Duodenal mucosa (tissue), 2 donors: ENCODE results near the gene KRTAP10-11.
"Not testable (repeated sequence)": the region's sequence is repeated elsewhere in the genome, so short reads cannot be mapped to it uniquely, and the experiment has no call there.

Experiments used
- H3K27ac ChIP-seq: one replicate; pipeline ENCODE4 v1.7.0; 2013; ENCODE audit warnings: low read depth, low read length
- H3K27me3 ChIP-seq, 2 donors: one replicate each; pipeline ENCODE4 v1.7.0; 2013; ENCODE audit warnings: low read length in 2 of 2, control low read depth in 1 of 2; ENCODE audit not compliant: insufficient read depth in 2 of 2, control insufficient read depth in 1 of 2
- H3K36me3 ChIP-seq, 2 donors: one replicate each; pipeline ENCODE4 v1.7.0; 2013; ENCODE audit warnings: low read length in 2 of 2, control low read depth in 1 of 2; ENCODE audit not compliant: insufficient read depth in 2 of 2, control insufficient read depth in 1 of 2
- H3K4me1 ChIP-seq, 2 donors: one replicate each; pipeline ENCODE4 v1.7.0; 2013; ENCODE audit warnings: low read length in 2 of 2, control low read depth in 1 of 2; ENCODE audit not compliant: insufficient read depth in 2 of 2, control insufficient read depth in 1 of 2
- H3K4me3 ChIP-seq, 2 donors: one replicate each; pipeline ENCODE4 v1.7.0; 2013; ENCODE audit warnings: low read length in 2 of 2, low read depth in 1 of 2
- H3K9ac ChIP-seq, 2 donors: one replicate each; pipeline ENCODE4 v1.7.0; 2013; ENCODE audit warnings: low read length in 2 of 2, low read depth in 1 of 2
- H3K9me3 ChIP-seq, 2 donors: one replicate each; pipeline ENCODE4 v1.7.0; 2013; ENCODE audit warnings: low read length in 2 of 2, control low read depth in 1 of 2; ENCODE audit not compliant: control insufficient read depth in 1 of 2

The KRTAP10-11 gene

GRCh38 chr21:44603911-44604310 lies 42.3 kb upstream of the KRTAP10-11 start:
- Histone ChIP-seq H3K36me3 (no peaks in the 10 kb centered on the region), H3K4me3 (no peak overlapping the region), H3K27ac (no peak overlapping the region), H3K27me3 (peaks cover 5 to 21% of the 10 kb centered on the region in 2 donors), H3K9me3 (no peaks in the 10 kb centered on the region), H3K4me1 (no peaks in the 10 kb centered on the region), H3K9ac (no peak overlapping the region)

DNA sequence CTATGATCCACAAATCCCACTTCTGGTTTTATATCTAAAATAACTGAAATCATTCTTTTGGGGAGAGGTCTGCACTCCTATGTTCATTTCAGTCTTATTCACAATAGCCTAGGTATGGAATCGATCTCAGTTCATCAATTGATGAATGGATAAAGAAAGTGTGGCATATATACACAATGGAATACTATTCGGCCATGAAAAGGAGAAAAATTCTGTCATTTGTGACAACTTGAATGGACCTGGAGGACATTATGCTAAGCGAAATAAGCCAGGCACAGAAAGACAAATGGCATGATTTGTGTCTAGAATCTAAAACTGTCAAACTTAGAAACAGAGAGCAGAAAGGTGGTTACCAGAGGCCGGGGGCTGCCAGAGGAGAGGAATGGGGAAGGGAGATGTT lies 39.7 kb upstream of the KRTAP10-11 start:
- H3K9me3 ChIP-seq: peaks cover 5 to 7% of the 10 kb centered on the region in 2 donors
- no peak overlapping the region for H3K27ac ChIP-seq
- no peaks in the 10 kb centered on the region for H3K4me1 ChIP-seq
- no peak overlapping the region for H3K4me3 ChIP-seq
- peaks cover 5 to 7% of the 10 kb centered on the region in 2 donors for H3K27me3 ChIP-seq
- no peak overlapping the region for H3K9ac ChIP-seq
- no peaks in the 10 kb centered on the region for H3K36me3 ChIP-seq

GRCh38 chr21:44609193-44609592 lies 37.0 kb upstream of the KRTAP10-11 start:
- no peak overlapping the region for H3K9ac ChIP-seq
- no peak overlapping the region for H3K4me3 ChIP-seq
- no peaks in the 10 kb centered on the region for H3K36me3 ChIP-seq
- no peaks in the 10 kb centered on the region for H3K4me1 ChIP-seq
- no peaks in the 10 kb centered on the region for H3K27me3 ChIP-seq
- H3K27ac ChIP-seq: no peak overlapping the region
- peaks cover 5 to 7% of the 10 kb centered on the region in 2 donors for H3K9me3 ChIP-seq

DNA sequence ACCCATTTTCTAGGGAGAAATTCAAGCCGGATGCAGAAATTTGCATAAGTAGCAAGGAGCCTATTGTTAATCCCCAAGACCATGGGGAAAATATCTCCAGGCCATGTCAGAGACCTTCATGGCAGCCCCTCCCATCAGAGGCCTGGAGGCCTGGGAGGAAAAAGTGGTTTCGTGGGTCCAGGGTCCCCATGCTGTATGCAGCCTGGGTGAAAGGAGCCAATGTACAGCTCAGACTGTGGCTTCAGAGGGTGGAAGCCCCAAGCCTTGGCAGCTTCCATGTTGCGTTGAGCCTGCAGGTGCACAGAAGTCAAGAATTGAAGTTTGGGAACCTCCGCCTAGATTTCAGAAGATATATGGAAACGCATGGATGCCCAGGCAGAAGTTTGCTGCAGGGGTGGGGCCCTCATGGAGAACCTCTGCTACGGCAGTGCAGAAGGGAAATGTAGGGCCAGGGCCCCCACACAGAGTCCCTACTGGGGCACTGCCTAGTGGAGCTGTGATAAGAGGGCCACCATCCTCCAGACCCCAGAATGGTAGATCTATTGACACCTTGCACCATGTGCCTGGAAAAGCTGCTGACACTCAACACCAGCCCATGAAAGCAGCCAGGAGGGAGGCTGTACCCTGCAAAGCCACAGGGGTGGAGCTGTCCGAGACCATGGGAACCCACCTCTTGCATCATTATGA lies 35.9 kb upstream of the KRTAP10-11 start:
- H3K9ac ChIP-seq, H3K4me1 ChIP-seq, H3K27me3 ChIP-seq, H3K27ac ChIP-seq, H3K9me3 ChIP-seq, H3K4me3 ChIP-seq, H3K36me3 ChIP-seq: not testable (repeated sequence)

DNA sequence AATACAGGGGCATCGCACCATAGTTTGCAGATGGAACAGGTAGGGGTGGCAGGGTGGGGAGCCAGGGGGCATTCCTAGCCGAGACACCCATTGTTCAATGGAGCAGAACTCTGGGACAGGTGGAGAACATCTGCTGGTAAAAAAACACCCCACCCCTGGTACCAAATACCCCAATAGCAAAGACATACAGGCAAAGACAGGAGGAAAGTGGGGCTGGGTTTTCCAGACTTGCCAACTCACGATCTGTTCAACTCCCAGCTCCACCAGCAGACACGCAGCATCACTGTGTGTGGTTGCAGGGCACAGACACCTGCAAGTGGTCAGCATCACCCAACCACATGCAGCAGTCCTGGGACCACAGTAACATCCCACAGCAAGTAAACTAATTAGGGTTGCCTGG lies 34.7 kb upstream of the KRTAP10-11 start:
- Histone ChIP-seq H3K27me3 (no peaks in the 10 kb centered on the region), H3K4me3 (no peak overlapping the region)

GRCh38 chr21:44612029-44612486 lies 34.2 kb upstream of the KRTAP10-11 start, which contains the start of gene KRTAP10-8:
TSS of gene KRTAP10-8 (plus strand) at chr21:44612079. CDS start at chr21:44612101, 22 bp downstream.
- no peaks in the 10 kb centered on the region for H3K4me1 ChIP-seq
- no peaks in the 10 kb centered on the region for H3K36me3 ChIP-seq
- no peak within 1 kb of the TSS for H3K27ac ChIP-seq
- no peak within 1 kb of the TSS for H3K9ac ChIP-seq
- no peaks in the 10 kb centered on the region for H3K27me3 ChIP-seq
- H3K4me3 ChIP-seq: no peak within 1 kb of the TSS
- H3K9me3 ChIP-seq: peaks cover 5 to 7% of the 10 kb centered on the region in 2 donors

More for the DNA sequence above, 34.7 kb upstream of the KRTAP10-11 start:
- Histone ChIP-seq H3K36me3 (no peaks in the 10 kb centered on the region), H3K27ac (no peak overlapping the region), H3K4me1 (no peaks in the 10 kb centered on the region), H3K9me3 (peaks cover 5 to 7% of the 10 kb centered on the region in 2 donors), H3K9ac (no peak overlapping the region)

- no peaks in the 10 kb centered on the region for H3K27me3 ChIP-seq
- no peak overlapping the region for H3K27ac ChIP-seq
- no peak overlapping the region for H3K9ac ChIP-seq
- no peaks in the 10 kb centered on the region for H3K4me1 ChIP-seq
- H3K9me3 ChIP-seq: peaks cover 5 to 7% of the 10 kb centered on the region in 2 donors
- no peaks in the 10 kb centered on the region for H3K36me3 ChIP-seq
- H3K4me3 ChIP-seq: no peak overlapping the region
Measured at GRCh38 chr21:44612669-44613229, 33.5 kb upstream of the KRTAP10-11 start.

DNA sequence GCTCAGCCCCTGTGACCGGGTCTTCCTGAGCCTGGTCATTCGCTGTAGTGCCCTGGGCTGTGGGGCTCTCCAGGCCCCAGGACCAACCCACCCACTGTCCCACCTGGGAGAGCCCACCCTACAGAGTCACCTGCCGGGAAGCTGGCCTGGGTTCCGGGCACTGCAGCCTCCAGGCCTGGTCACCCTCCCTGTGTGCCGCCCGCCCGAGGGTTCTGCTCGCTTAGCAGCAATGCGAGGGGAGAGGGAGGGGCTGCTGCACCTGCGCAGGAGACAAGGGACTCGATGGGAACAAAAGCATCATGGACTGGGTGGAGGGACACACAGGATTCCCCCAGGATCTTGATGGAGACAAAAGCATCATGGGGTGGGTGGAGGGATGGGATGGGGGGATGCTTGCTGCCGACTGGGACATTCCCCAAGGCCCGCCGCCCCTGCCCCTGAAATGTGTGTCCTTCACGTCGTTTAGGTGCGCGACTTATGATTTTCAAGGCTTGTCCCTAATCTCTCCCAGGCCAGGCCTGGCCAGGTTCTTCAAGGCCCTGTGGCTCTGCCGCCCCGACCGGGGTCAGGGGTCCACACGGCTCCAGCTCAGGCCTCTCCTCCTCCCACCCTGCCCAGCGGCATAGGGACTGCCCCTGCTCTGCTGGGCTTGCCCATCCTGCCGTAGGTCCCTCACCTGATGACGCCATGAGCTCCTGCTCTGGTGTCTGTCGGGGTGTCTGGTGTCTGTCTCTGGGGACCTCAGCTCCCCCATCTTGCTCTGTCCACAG lies 32.6 kb upstream of the KRTAP10-11 start:
- Histone ChIP-seq H3K9me3 (peaks cover 5 to 7% of the 10 kb centered on the region in 2 donors), H3K27me3 (no peaks in the 10 kb centered on the region), H3K27ac (no peak overlapping the region), H3K36me3 (no peaks in the 10 kb centered on the region), H3K9ac (no peak overlapping the region), H3K4me1 (peaks cover 0 to 3% of the 10 kb centered on the region in 2 donors), H3K4me3 (no peak overlapping the region)

GRCh38 chr21:44614161-44614631 lies 32.0 kb upstream of the KRTAP10-11 start:
- peaks cover 5 to 7% of the 10 kb centered on the region in 2 donors for H3K9me3 ChIP-seq
- peaks cover 0 to 9% of the 10 kb centered on the region in 2 donors for H3K4me1 ChIP-seq
- no peak overlapping the region for H3K4me3 ChIP-seq
- H3K27me3 ChIP-seq: no peaks in the 10 kb centered on the region
- no peak overlapping the region for H3K27ac ChIP-seq
- H3K9ac ChIP-seq: no peak overlapping the region
- H3K36me3 ChIP-seq: no peaks in the 10 kb centered on the region

DNA sequence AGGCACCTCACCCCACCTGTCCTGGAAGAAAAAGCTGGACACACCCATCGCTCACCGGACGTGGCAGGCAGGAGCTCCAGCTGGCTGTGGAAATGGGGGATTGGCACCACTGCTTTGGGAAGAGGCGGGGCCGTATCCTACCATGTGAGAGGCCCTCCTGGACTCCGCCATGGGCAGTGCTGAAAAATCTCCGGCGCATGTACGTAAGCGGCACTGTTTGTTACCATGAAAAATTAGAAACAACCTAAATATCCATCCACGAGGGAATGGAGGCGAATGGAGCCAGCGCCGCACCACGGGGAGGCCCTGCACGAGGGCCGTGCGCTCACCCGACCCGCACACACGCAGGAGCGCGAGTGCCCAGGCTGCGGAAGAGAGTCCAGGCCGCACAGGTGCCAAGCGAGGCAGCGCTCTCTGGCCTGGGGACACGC lies 31.2 kb upstream of the KRTAP10-11 start:
- Histone ChIP-seq H3K4me1 (peaks cover 0 to 11% of the 10 kb centered on the region in 2 donors), H3K27me3 (no peaks in the 10 kb centered on the region), H3K9ac (no peak overlapping the region), H3K9me3 (peaks cover 3 to 7% of the 10 kb centered on the region in 2 donors), H3K27ac (no peak overlapping the region), H3K4me3 (no peak overlapping the region), H3K36me3 (no peaks in the 10 kb centered on the region)
